GM12865 (cell line): ENCODE measurements around the gene REV1.

Source experiments
- DNase-seq: peaks from one replicate; pipeline ENCODE4 v3.0.0; 2010; ENCODE audit warnings: low read depth
- H3K4me3 ChIP-seq: 2 replicates; pipeline ENCODE4 v1.5.1; 2011; ENCODE audit warnings: mild to moderate bottlenecking, low read depth, low read length, control low read depth
- TF ChIP-seq, protein P1 (sequence below): IDR thresholded peaks from 2 replicates; pipeline ENCODE4 v1.5.1; 2011; ENCODE audit warnings: low read length, control low read depth, low read depth, inconsistent platforms; ENCODE audit not compliant: insufficient read depth; ENCODE audit errors: missing control alignments

Gene REV1

DNA sequence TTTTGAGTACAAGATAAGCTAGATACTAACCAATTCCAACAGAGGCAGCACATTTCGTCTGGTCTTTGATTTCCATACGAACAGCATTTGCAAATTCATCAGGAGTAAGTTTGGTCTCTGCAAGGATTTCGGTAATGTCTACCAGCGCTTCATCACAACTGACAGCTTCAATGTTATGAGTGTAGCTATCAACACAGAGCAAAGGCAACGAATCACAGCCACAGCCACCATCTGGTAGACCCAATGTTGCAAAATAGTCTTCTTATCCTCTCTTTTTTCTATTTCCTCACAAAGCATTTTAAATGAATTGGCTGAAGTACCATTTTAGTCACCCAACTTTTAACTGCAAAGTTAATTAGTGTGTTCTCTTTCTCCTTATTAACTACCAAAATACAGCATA lies 68.3 kb downstream of the REV1 start:
- no peak for DNase-seq
- no peak overlapping the region for H3K4me3 ChIP-seq
- TF ChIP-seq, protein P1, sequence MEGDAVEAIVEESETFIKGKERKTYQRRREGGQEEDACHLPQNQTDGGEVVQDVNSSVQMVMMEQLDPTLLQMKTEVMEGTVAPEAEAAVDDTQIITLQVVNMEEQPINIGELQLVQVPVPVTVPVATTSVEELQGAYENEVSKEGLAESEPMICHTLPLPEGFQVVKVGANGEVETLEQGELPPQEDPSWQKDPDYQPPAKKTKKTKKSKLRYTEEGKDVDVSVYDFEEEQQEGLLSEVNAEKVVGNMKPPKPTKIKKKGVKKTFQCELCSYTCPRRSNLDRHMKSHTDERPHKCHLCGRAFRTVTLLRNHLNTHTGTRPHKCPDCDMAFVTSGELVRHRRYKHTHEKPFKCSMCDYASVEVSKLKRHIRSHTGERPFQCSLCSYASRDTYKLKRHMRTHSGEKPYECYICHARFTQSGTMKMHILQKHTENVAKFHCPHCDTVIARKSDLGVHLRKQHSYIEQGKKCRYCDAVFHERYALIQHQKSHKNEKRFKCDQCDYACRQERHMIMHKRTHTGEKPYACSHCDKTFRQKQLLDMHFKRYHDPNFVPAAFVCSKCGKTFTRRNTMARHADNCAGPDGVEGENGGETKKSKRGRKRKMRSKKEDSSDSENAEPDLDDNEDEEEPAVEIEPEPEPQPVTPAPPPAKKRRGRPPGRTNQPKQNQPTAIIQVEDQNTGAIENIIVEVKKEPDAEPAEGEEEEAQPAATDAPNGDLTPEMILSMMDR = no peak

DNA sequence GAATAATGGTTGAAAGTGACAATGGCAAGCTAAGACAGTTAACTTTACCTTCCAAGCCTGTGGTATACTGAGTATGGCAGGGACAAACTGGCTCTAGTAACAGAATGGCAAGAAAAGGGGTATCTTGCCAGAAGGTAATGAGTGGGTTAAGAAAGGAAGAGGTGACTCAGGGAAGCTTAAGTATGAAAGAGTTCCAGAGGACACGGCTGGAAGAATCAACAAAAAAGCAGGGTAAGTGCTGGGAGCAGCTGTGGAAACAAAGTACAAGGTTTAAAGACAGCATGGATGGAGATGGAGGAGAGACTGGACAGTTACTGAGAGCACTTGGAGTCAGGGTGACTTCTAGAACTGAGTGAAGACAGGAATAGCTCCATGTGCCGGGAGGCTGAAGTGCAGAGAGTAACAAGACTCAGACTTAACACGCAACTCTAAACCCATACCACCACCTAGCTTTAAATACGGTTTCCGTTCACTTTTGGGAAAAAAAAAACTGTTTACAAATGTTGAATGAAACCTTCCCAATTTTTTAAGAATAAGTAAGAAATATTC lies 69.0 kb downstream of the REV1 start:
- no peak for DNase-seq
- H3K4me3 ChIP-seq = no peak overlapping the region
- TF ChIP-seq, protein P1 = no peak

DNA sequence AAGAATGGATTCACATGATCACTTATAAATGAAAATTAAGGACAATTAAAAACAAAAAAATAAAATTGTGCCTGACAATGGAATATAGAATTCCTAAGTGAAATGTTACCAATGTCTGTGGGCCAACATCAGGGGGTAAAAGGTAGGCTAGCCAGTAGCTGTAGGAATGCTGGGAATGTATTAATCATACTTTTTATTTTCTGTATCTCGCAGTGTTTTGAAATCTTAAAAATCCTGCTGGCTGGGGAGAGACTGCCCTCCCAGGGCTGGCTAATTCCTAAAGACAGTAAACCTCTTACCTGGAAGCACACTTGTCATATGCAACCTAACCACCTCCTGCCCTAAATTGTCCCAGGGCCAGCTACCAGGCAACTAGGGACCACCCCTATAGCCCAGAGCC lies 69.8 kb downstream of the REV1 start:
- TF ChIP-seq, protein P1 = no peak
- no peak for DNase-seq
- no peak overlapping the region for H3K4me3 ChIP-seq

DNA sequence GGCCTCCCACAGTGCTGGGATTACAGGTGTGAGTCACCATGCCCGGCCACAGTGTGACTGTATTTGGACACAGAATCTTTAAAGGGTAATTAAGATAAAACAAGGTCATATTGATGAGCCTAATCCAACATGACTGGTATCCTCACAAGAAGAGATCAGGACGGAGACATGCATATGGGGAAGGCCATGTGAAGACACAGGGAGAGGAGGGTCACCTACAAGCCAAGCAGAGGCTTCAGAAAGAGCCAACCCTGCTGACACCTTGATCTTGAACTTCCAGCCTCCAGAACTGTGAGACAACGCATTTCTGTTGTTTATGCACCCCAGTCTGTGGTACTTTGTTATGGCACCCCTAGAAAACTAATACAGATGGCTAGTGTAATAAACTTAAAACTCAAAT lies 72.4 kb downstream of the REV1 start:
- TF ChIP-seq, protein P1 = no peak
- no peak overlapping the region for H3K4me3 ChIP-seq
- no peak for DNase-seq

DNA sequence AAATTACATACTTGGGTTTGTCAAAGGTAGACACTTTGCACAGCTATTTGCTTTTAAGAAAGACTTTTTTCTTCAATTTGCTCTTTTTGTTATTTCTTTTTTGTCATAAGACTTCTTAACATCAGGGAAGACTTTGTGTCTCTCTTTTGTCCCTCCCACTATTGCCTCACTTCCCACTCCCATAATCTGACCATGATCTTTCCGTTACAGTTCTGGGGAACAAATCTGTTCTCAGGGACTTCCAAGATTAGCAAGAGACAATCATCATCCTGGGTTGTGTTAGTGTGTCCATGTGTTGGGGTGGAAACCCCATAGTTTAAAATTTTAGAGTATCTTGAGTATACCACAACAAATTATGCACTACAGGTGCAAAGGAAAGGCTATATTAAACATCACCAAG lies 75.3 kb downstream of the REV1 start:
- no peak overlapping the region for H3K4me3 ChIP-seq
- TF ChIP-seq, protein P1 = no peak
- DNase-seq = no peak

DNA sequence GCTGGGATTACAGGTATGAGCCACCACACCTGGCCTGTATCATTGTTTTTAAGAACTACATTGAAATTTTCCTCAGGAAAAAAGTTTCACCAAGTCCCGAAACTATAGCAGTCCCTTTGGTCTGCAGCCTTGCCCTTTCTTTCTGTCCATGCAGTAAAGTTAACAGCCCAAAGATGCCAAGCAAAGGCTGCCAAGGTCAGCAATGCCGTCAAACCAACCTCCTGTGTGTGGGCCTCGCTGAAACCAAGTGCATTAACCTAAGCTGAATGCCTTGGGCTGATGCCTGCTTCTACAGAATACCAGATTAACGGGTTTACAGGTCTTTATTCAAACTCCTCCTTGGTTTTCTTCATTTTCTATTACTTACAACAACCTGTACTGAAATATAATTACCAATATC lies 79.5 kb downstream of the REV1 start:
- no peak overlapping the region for H3K4me3 ChIP-seq
- TF ChIP-seq, protein P1 = no peak
- no peak for DNase-seq

DNA sequence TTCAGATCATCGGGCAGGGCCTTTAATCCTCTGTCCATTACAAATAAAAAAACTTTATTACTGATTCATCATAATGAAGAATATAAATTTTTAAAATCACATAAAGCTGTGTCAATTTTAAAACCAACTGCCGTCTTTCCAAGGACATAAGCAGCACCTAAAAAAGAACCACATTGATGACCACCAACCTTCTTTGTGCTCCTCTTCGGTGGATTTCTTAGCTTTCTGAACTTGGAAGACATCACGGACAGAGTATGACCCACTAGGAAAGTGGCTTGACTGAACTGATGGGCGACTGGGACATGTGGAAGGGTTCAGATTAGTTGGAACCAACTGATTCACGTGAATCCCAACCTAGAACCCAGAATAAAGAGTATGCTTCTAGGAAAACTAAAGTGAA lies 83.7 kb downstream of the REV1 start:
- TF ChIP-seq, protein P1 = no peak
- DNase-seq = no peak
- no peak overlapping the region for H3K4me3 ChIP-seq
